Measurements from ENCODE around the gene GSTP1.
"Not testable (repeated sequence)": the region's sequence is repeated elsewhere in the genome, so short reads cannot be mapped to it uniquely, and the experiment has no call there.

The GSTP1 gene

DNA sequence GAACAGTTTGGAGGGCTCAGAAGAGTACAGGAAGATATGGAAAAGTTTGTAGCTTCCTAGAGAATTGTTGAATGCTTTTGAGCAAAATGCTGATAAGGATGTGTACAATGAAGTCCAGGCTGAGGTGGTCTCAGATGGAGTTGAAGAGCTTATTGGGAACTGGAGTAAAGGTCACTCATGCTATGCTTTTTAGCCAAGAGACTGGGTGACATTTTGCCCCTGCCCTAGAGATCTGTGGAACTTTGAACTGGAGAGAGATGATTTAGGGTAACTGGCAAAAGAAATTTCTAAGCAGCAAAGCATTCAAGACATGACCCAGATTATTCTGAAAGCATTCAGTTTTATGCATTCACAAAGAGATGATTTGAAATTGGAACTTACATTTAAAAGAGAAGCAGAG, 32.5 kb upstream of the GSTP1 start:
- H3K4me3 Mint-ChIP-seq, result no peak overlapping the region
- no peaks in the 10 kb centered on the region for H3K27me3 Mint-ChIP-seq
- H3K4me1 Mint-ChIP-seq (ENCODE audit: low read depth), result no peaks in the 10 kb centered on the region
- no peak for DNase-seq
- no peaks in the 10 kb centered on the region for H3K36me3 Mint-ChIP-seq (ENCODE audit: low read depth)
- no peak overlapping the region for H3K27ac Mint-ChIP-seq
- peaks cover 1% of the 10 kb centered on the region for H3K9me3 Mint-ChIP-seq

DNA sequence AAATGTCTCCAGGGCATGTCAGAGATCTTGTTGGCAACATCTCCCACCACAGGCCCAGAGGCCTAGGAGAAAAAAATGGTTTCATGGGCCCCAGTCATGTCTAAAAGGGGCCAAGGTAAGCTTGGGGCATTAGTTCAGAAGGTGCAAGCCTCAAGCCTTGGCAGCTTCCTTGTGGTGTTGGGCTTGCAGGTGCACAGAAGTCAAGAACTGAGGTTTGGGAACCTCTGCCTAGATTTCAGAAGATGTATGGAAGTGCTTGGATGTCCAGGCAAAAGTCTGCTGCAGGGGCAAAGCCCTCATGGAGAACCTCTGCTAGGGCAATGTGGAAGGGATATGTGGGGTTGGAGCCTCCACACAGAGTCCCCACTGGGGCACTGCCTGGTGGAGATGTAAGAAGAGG, 31.9 kb upstream of the GSTP1 start:
- not testable (repeated sequence) for H3K9me3 Mint-ChIP-seq; H3K36me3 Mint-ChIP-seq (ENCODE audit: low read depth); DNase-seq; H3K27ac Mint-ChIP-seq; H3K4me3 Mint-ChIP-seq; H3K27me3 Mint-ChIP-seq; H3K4me1 Mint-ChIP-seq (ENCODE audit: low read depth)

DNA sequence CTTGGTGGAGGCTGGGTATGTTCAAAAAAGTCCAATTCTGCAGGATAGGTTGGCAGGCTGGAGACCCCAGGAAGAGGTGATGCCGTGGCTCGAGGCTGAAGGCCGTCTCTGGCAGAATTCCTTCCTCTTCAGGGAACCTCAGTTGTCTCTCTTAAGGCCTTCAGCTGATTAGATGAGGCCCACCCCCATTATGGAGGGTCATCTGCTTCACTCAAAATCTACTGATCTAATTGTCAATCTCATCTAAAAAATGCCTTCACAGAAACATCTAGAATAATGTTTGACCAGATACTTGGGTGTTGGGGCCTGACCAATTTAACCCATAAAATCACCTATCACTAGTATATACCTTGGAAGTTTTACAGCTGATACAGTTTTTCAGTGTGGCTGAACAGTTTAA, 27.4 kb upstream of the GSTP1 start:
- Mint-ChIP-seq H3K9me3 (peaks cover 1% of the 10 kb centered on the region), H3K4me1 (ENCODE audit: low read depth) (no peaks in the 10 kb centered on the region), H3K36me3 (ENCODE audit: low read depth) (no peaks in the 10 kb centered on the region), H3K27me3 (no peaks in the 10 kb centered on the region), H3K4me3 (no peak overlapping the region), H3K27ac (no peak overlapping the region)
- DNase-seq, result no peak

DNA sequence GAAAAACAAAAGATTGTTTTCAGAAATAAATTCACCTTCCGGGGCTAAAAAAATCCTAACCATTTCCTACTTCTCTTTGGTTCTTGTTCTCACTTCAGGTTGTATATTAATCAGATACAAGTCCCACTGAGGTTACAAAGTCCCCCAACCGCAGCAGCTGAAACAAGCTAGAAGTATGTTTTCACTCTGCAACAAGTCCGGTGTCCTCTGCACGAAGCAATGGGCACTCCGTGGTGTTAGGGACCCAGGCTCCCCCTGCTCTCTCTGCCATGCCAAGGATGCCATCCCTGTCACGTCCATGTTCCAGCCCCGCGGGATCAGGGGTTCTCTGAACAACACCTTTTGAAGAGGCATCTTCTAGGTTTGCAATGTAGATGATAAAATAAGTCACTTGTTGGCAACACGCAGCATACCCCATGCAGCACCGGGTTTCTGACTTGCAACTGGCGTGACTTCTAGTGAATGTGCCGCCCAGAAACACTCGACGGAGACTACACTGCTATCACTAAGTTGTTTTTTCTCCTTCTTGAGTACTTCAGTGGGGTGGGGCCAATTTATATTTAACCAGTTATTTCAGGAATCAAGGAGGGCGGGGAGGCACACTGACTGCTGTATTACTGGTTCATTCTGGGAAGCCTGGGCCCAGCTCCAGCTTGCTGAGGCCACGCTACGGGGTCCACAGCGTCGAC, 25.4 kb upstream of the GSTP1 start:
- Mint-ChIP-seq H3K4me1 (ENCODE audit: low read depth) (peaks cover 9% of the 10 kb centered on the region), H3K36me3 (ENCODE audit: low read depth) (no peaks in the 10 kb centered on the region), H3K4me3 (no peak overlapping the region), H3K9me3 (no peaks in the 10 kb centered on the region), H3K27me3 (peaks cover 5% of the 10 kb centered on the region), H3K27ac (no peak overlapping the region)
- DNase-seq, result no peak

DNA sequence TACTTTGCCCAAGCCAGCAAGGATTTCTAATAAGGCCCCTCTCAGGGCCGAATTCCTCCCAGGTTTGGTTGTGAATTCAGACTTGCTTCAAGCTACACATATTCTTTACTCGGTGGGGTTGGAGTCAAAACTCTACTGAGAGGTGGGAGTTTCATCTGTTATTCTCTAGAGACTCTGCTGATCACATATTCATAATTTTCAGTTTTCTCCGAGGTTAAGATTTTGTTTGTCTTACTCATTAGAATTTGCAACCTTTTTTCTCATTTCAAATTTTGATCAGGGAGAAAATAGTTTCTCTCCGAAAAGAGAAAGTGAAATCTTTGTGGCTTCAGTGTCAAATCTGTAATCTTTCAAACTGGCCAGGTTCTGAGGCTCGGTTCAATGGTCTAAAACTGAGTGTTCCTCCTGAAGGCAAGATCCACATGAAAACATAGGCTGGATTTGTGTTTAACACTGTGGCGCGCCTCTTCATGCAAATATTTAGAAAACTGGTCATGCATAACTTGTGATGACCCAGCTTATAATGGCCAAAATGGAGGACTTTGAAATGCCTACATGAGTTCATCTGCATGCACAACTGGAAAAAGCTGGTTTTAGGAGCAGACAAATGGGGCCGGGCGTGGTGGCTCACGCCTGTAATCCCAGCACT, 21.5 kb upstream of the GSTP1 start:
- H3K4me1 Mint-ChIP-seq (ENCODE audit: low read depth), result peaks cover 9% of the 10 kb centered on the region
- H3K9me3 Mint-ChIP-seq, result no peaks in the 10 kb centered on the region
- peaks cover 10% of the 10 kb centered on the region for H3K27me3 Mint-ChIP-seq
- H3K27ac Mint-ChIP-seq, result peak overlapping the region; percentile 22
- no peak overlapping the region for H3K4me3 Mint-ChIP-seq
- DNase-seq, result no peak
- H3K36me3 Mint-ChIP-seq (ENCODE audit: low read depth), result no peaks in the 10 kb centered on the region

DNA sequence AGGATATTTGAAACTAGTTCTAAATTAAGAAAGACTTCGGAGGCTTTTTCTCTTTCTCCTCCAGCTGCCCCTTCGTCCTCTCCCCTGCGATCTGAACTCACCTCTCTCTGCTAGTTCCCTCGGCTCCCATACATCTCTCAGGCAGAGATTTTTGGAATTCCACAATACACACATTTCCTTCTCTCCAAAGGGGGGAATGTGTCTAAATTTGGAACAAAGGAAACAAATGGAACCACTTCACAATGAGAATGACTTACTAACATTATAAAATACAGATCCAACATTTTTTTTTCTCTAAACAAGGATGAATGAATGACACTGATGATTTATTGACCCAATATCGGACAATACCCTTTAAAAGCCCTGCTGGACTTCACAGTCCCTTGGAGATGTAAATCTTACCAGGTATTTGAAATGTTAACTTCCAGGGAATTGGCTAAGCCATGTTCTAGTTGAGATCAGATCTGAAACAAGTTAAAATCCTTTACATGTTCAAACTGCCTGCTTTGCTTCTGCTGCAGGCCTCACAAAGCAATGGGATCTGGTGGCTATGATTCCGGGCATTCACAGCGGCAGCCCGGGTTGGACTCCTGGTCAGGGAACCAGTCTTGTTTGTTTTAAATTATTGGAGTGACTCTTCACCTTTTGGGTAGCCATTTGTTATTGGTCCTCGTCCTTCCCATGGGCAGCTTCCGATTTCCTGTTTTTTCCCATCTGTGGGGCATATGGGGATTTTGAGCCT, 20.5 kb upstream of the GSTP1 start:
- no peak for DNase-seq
- Mint-ChIP-seq H3K4me1 (ENCODE audit: low read depth) (peaks cover 9% of the 10 kb centered on the region), H3K27ac (no peak overlapping the region), H3K36me3 (ENCODE audit: low read depth) (no peaks in the 10 kb centered on the region), H3K27me3 (peaks cover 10% of the 10 kb centered on the region), H3K9me3 (no peaks in the 10 kb centered on the region), H3K4me3 (no peak overlapping the region)

DNA sequence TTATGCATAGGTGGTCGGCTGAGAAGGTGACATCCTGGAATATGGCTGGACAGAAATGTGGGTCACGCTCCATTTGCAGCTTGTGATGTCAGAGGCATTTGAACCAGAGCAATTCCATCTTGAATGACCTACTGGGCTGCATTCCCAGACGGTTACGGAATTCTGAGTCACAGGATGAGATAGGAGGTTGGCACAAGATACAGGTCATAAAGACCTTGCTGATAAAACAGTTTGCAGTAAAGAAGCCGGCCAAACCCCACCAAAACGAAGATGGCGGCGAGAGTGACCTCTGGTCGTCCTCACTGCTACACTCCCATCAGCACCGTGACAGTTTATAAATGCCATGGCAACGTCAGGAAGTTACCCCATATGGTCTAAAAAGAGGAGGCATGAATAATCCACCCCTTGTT, 19.9 kb upstream of the GSTP1 start:
- H3K27me3 Mint-ChIP-seq; H3K9me3 Mint-ChIP-seq; H3K36me3 Mint-ChIP-seq (ENCODE audit: low read depth); H3K27ac Mint-ChIP-seq; H3K4me3 Mint-ChIP-seq; H3K4me1 Mint-ChIP-seq (ENCODE audit: low read depth); DNase-seq: not testable (repeated sequence)

DNA sequence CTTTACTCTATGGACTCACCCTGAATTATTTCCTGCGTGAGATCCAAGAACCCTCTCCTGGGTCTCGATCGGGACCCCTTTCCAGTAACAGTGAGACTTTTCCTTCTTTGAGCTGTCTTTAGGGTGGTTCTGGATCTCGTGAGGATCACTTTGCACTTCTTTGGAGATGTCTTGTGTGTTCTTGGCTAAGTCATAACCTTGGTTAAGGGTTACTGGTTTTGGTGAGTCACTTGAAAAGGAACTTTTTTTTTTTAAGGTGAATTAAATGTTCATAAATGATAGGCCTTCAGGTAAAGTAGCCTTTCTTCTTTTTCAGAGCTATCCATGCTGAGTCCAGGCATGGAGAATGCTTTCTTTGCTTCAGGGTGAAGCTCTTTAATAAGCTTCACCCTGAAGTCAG, 19.4 kb upstream of the GSTP1 start:
- no peak for DNase-seq
- H3K36me3 Mint-ChIP-seq (ENCODE audit: low read depth), result no peaks in the 10 kb centered on the region
- H3K27me3 Mint-ChIP-seq, result peaks cover 10% of the 10 kb centered on the region
- H3K4me1 Mint-ChIP-seq (ENCODE audit: low read depth), result peaks cover 9% of the 10 kb centered on the region
- H3K4me3 Mint-ChIP-seq, result no peak overlapping the region
- no peak overlapping the region for H3K27ac Mint-ChIP-seq
- no peaks in the 10 kb centered on the region for H3K9me3 Mint-ChIP-seq

DNA sequence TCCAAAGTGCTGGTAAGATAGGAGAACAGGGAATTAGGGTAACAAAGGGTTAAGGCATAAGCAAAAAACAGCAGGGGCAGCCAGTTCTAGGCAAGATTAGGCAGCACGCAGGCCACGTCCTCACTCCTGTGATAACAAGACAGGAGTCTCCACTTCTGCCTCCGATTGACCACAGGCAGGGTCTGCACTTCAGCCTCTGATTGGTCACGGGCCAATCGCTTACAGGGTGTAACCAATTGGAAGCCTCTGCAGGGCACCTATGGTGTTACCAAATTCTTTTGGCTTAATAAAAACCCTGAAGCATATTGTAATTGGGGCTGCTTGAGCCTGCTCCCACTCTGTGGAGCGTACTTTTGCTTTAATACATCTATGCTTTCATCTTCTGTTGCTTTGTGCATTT, 12.2 kb upstream of the GSTP1 start:
- H3K27me3 Mint-ChIP-seq, result peaks cover 13% of the 10 kb centered on the region
- no peak overlapping the region for H3K27ac Mint-ChIP-seq
- no peak for DNase-seq
- no peak overlapping the region for H3K4me3 Mint-ChIP-seq
- H3K9me3 Mint-ChIP-seq, result no peaks in the 10 kb centered on the region
- no peaks in the 10 kb centered on the region for H3K36me3 Mint-ChIP-seq (ENCODE audit: low read depth)
- peaks cover 2% of the 10 kb centered on the region for H3K4me1 Mint-ChIP-seq (ENCODE audit: low read depth)

DNA sequence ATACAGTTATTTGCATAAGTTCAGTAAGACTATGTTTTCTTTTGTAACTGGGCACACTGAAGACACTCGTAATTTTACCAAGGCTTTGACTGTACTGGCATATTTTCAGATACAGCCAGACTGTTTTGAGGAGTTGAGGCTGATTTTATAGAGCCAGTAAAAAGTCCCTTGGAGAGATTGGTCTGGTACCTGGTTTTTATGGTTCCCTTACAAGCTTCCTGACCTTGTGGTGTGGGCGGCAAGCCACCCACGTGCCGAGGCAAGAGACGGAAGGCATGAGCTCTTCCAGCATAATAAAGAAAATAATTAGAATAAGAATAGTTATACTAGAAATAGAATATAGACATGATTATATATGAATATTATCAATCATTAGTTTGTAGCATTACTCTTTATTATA, 11.3 kb upstream of the GSTP1 start:
- no peak for DNase-seq
- Mint-ChIP-seq H3K36me3 (ENCODE audit: low read depth) (no peaks in the 10 kb centered on the region), H3K9me3 (no peaks in the 10 kb centered on the region), H3K4me3 (no peak overlapping the region), H3K27me3 (peaks cover 17% of the 10 kb centered on the region), H3K27ac (no peak overlapping the region), H3K4me1 (ENCODE audit: low read depth) (peaks cover 2% of the 10 kb centered on the region)

DNA sequence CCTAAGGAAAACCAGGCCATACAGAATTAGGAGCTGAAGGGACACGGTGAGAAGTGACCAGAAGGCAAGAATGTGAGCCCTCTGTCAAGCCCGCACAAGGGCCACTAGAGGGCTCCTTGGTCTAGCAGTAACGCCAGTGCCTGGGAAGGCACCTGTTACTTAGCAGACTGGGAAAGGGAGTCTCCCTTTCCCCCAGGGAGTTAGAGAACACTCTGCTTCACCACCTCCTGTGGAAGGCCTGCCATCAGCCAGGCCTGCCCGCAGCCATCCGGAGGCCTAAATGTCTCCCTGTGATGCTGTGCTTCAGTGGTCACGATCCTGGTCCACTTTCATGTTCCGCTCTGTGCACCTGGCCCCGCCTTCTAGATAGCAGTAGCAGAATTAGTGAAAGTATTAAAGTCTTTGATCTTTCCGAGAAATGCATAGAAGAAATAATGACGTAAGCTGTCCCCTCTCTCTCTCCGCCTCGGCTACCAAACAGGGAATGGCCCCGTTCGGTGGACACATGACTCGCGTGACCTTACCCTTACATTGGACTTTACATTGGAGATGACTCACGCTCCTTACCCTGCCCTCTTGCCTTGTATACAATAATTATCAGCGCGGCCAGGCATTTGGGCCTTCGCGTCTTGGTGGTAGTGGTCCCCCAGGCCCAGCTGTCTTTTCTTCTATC, 10.7 kb upstream of the GSTP1 start:
- H3K27ac Mint-ChIP-seq, result no peak overlapping the region
- no peak overlapping the region for H3K4me3 Mint-ChIP-seq
- peaks cover 18% of the 10 kb centered on the region for H3K27me3 Mint-ChIP-seq
- H3K36me3 Mint-ChIP-seq (ENCODE audit: low read depth), result no peaks in the 10 kb centered on the region
- peaks cover 2% of the 10 kb centered on the region for H3K4me1 Mint-ChIP-seq (ENCODE audit: low read depth)
- peak; percentile 41 for DNase-seq
- no peaks in the 10 kb centered on the region for H3K9me3 Mint-ChIP-seq

DNA sequence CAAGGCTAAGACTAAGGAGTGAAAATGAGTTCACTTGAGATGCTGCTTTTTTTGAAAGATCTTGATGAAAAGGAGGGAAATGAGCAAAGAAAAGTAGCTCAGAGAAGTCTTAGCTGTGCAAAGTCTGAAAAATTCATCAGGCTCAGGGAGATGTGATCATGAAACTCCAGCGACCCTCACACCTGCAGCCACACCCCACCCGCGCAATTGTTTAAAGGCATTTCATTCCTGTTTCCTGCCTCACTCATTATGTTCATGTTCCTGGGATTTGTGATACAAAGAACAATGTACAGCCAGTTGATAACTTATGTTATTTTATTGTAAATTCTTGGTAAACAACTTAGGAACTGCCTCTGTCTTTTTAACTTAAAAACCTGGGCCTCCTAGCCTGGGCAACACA, 8.7 kb upstream of the GSTP1 start:
- H3K4me3 Mint-ChIP-seq, result no peak overlapping the region
- H3K27ac Mint-ChIP-seq, result no peak overlapping the region
- no peak for DNase-seq
- H3K27me3 Mint-ChIP-seq, result peaks cover 27% of the 10 kb centered on the region
- H3K9me3 Mint-ChIP-seq, result no peaks in the 10 kb centered on the region
- H3K4me1 Mint-ChIP-seq (ENCODE audit: low read depth), result peaks cover 12% of the 10 kb centered on the region
- H3K36me3 Mint-ChIP-seq (ENCODE audit: low read depth), result no peaks in the 10 kb centered on the region

DNA sequence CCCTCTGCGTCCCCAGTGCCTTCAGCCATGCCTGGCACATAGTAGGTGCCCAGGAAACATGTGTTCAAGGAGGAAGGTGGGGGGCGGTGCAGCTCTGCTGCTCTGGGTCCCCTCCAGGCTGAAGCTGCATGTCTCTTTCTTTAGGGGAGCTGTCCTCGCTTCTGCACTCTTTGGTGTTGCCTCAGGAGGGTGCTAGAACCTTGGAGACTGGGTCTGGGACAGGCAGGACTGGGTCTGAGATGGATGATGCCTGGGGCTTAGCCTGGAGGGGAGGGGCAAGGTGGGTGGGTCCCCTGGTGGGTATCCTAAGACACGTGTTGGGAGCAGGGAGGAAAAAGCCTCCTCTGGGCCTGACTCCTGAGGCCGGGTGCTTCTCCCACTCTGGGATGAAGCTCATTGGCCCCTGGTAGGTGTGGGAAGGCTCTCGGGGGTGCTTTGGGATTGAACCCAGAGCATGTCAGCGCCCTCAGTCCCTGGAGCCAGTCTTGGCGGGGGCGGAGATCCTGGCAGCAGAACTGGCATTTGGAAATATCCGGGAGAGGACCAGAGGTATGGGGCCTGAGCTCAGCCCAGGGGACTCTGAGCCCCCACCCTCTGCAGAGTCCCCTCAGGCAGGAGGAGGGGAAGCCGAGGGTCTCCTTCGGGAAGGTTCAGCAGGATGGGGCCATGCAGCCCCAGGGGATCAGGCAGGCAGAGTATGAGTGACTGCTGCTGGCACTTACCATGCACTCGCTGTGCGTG, 6.7 kb upstream of the GSTP1 start:
- no peaks in the 10 kb centered on the region for H3K9me3 Mint-ChIP-seq
- no peaks in the 10 kb centered on the region for H3K36me3 Mint-ChIP-seq (ENCODE audit: low read depth)
- no peak overlapping the region for H3K27ac Mint-ChIP-seq
- no peak for DNase-seq
- H3K4me3 Mint-ChIP-seq, result no peak overlapping the region
- peaks cover 13% of the 10 kb centered on the region for H3K4me1 Mint-ChIP-seq (ENCODE audit: low read depth)
- H3K27me3 Mint-ChIP-seq, result peaks cover 25% of the 10 kb centered on the region

DNA sequence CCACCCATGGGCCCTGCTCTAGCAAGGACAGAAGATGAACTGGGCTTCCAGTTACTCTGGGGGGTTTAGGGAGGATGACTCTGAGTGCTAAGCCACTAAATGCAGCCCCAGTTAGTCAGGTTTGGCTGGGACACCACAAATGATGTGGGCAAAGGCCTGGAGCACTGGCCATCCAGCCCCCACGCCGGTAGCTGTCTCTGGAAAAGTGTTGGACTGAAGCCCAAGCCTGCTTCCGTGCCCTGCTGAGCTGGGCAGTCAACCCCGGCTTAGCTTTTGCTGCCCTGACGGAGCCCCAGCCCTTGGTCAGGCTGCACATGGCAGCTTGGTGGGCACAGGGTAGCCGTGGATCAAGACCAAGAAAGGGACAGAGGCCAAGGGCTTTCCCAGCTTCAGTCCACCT, 5.7 kb upstream of the GSTP1 start:
- no peaks in the 10 kb centered on the region for H3K36me3 Mint-ChIP-seq (ENCODE audit: low read depth)
- DNase-seq, result no peak
- H3K9me3 Mint-ChIP-seq, result no peaks in the 10 kb centered on the region
- no peak overlapping the region for H3K27ac Mint-ChIP-seq
- H3K27me3 Mint-ChIP-seq, result peaks cover 25% of the 10 kb centered on the region
- no peak overlapping the region for H3K4me3 Mint-ChIP-seq
- H3K4me1 Mint-ChIP-seq (ENCODE audit: low read depth), result peaks cover 22% of the 10 kb centered on the region
